ENCODE results near the gene PDE7B.

DNA sequence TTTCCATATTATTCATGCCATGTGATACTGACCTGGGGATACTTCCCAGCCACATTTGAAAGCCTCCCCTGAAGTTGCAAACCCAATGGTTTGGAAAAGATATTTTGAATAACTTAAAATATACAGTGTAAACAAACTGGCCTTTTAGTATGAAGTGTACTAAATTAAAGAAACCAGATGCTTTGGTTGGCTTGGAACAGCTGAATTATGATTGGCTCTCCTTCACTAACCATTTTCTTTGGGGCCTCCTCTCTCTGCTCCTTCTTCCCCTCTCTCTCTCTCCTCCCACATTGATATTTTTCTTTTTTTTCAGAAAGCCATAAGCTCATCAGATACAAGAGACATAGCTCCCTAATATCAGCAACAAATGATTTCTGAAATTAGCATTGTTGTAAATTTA, 232.0 kb downstream of the PDE7B start:
- TF ChIP-seq, protein P1, sequence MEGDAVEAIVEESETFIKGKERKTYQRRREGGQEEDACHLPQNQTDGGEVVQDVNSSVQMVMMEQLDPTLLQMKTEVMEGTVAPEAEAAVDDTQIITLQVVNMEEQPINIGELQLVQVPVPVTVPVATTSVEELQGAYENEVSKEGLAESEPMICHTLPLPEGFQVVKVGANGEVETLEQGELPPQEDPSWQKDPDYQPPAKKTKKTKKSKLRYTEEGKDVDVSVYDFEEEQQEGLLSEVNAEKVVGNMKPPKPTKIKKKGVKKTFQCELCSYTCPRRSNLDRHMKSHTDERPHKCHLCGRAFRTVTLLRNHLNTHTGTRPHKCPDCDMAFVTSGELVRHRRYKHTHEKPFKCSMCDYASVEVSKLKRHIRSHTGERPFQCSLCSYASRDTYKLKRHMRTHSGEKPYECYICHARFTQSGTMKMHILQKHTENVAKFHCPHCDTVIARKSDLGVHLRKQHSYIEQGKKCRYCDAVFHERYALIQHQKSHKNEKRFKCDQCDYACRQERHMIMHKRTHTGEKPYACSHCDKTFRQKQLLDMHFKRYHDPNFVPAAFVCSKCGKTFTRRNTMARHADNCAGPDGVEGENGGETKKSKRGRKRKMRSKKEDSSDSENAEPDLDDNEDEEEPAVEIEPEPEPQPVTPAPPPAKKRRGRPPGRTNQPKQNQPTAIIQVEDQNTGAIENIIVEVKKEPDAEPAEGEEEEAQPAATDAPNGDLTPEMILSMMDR (conservative IDR thresholded peaks at IDR 0.05), result no peak
- TF ChIP-seq ZFX (IDR thresholded peaks at IDR 0.05), result no peak

Measured in C4-2B (cell line).